Measurements from ENCODE around the gene HIRIP3. TPM values are rescaled to one million over a fixed set of nuclear protein-coding genes. Genes with fewer than 3 reads are reported as not detected.
"Not testable (repeated sequence)": the region's sequence is repeated elsewhere in the genome, so short reads cannot be mapped to it uniquely, and the experiment has no call there.

The HIRIP3 gene, protein sequence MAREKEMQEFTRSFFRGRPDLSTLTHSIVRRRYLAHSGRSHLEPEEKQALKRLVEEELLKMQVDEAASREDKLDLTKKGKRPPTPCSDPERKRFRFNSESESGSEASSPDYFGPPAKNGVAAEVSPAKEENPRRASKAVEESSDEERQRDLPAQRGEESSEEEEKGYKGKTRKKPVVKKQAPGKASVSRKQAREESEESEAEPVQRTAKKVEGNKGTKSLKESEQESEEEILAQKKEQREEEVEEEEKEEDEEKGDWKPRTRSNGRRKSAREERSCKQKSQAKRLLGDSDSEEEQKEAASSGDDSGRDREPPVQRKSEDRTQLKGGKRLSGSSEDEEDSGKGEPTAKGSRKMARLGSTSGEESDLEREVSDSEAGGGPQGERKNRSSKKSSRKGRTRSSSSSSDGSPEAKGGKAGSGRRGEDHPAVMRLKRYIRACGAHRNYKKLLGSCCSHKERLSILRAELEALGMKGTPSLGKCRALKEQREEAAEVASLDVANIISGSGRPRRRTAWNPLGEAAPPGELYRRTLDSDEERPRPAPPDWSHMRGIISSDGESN
- total RNA-seq = 10 to 100 TPM; 30.1 to 38.7 TPM

DNA sequence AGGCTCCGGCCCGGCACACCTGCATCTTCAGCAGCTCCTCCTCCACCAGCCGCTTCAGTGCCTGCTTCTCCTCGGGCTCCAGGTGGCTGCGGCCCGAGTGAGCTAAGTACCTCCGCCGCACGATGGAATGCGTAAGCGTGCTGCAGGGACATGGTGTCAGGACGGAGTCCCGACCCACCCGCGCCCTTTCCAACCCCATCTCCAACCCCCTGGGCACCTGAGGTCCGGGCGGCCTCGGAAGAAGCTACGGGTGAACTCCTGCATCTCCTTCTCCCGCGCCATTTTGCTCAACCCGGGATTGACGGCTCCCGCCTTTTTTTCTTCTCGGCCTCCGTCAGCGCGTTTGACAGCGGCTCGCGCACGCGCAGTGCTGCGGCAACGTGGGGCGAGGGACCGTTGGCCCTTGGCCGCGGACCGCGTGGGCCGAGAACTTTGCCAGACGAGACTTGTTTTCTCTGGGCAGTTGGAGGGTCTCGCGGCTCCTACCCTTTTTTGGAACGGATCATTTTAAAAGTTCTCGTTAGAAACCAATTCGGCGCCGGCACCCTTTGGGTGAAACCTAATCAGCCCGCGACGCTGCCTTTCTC, at the start of gene HIRIP3:
Gene HIRIP3 (minus strand): TSS at position 294 of the 587 bp plus-strand sequence. CDS start 12 bp downstream, at position 282.
- peak within 1 kb of the TSS; percentile 98 to 99 for H3K27ac Mint-ChIP-seq
- H3K36me3 Mint-ChIP-seq = peaks cover 17 to 27% of the 10 kb centered on the region in 2 donors
- DNase-seq (ENCODE audit: low spot score in 2 of 2) = peak; percentile 85 to 91
- H3K9me3 Mint-ChIP-seq = no peaks in the 10 kb centered on the region
- peak; percentile 65 to 69 for ATAC-seq

DNA sequence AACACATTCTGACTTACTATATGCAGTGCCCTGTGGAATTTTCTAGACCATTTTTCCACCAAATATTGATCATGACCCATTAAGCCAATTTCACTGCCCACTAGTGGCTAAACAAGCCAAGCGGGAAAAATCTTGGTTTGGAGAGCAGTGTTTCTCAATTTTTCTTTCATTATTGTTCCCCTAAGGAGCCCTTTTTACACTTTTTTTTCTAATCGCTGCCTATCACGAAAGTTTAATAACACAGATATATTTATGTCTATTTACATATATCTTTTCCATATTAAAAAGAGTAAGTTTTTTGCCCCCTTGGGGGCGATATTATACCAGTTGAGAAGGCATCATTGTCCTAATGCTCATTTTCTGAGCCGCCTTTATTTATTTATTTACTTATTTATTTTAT, 46.4 kb upstream of the HIRIP3 start:
- no peaks in the 10 kb centered on the region for H3K9me3 Mint-ChIP-seq
- ATAC-seq (no peak), DNase-seq (ENCODE audit: low spot score in 2 of 2) (no peak)
- no peaks in the 10 kb centered on the region for H3K36me3 Mint-ChIP-seq
- H3K27ac Mint-ChIP-seq = no peak overlapping the region

DNA sequence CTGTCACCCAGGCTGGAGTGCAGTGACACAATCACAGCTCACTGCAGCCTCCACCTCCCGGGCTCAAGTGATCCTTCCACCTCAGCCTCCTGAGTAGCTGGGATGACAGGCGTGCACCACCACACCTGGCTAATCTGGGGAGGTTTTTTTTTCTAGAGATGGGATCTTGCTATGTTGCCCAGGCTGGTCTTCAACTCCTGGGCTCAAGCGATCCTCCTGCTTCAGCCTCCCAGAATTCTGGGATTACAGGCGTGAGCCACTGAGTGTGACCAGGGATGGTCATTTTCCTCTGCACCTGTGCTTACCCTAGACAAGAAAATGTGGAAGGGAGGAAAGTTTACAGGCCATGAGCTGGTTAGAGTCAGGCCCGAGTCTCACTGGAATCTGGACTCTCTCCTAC, 45.3 kb upstream of the HIRIP3 start:
- ATAC-seq; H3K27ac Mint-ChIP-seq; H3K9me3 Mint-ChIP-seq; H3K36me3 Mint-ChIP-seq; DNase-seq (ENCODE audit: low spot score in 2 of 2): not testable (repeated sequence)

DNA sequence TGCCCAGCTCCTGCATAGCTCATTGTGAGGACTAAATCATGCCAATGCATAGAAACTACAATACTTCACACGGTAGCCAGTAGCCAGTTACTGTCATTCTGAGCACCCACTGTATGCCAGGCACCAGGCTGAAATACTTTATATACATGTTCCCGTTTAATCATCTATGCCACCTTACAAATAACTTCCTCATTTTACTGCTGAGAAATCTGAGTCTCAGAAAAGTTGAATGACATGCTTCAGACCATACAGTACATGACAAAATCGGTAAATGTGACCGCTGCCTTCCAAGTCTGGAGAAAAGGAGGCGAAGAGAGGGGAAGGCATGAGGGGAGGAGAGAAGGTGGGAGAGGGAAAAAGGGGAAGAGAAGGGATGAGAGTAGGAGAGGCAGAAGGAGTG, 44.8 kb upstream of the HIRIP3 start:
- no peak for ATAC-seq
- DNase-seq (ENCODE audit: low spot score in 2 of 2) = no peak
- Mint-ChIP-seq H3K9me3 (no peaks in the 10 kb centered on the region), H3K27ac (no peak overlapping the region), H3K36me3 (no peaks in the 10 kb centered on the region)

DNA sequence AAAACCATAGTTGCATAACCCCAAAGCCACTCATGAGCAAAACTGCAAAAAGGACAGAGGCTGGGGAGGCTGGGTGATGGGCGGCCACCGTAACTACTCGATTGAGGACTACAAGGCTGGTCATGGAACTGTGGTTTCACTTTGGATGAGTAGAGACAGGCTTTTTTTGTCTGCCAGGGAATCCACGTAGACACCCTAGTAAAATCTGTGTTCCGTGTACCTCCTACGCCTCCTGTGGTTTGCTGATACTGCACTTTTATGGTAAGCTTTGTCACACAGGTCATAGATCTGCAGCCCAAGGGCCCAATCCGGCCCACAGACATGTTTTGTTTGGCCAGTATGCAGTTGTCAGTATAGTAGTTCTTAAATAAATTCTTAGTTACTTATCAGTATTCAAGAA, 37.9 kb upstream of the HIRIP3 start:
- ATAC-seq = peak; percentile 39 to 50
- DNase-seq (ENCODE audit: low spot score in 2 of 2) = no peak
- Mint-ChIP-seq H3K27ac (no peak overlapping the region), H3K36me3 (no peaks in the 10 kb centered on the region), H3K9me3 (no peaks in the 10 kb centered on the region)

DNA sequence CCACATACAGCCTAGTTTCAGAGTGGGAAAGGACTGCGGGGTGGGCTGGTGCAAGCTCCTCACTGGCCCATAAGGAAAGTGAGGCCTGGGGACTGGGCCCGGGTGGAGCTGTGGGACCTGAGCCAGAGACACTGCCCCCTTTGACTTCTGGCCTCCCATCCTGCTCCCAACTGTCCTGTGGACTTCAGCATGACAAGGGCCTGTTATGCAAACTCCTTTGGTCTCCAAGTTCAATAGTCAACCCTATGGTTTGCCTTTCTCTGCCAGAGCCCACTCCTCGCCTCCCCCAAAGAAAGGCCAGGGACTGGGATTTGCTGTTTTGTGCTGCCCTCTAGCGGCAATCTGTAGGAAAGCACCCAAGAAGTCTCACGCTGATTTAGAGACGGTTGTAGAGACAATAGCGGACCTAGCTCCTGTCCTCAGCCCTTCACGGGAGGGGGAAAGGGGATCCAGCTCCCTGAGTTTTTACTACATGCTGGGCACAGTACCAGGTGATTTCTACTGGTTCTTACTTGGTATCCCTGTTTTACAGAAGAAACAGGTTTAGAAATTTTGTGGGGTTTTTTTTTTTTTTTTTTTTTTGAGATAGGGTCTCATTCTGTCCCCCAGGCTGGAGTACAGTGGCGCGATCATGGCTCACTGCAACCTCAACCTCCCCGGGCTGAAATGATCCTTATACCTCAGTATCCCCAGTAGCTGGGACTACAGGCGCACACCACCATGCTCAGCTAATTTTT, 36.8 kb upstream of the HIRIP3 start:
- no peak overlapping the region for H3K27ac Mint-ChIP-seq
- no peaks in the 10 kb centered on the region for H3K36me3 Mint-ChIP-seq
- DNase-seq (ENCODE audit: low spot score in 2 of 2) (peak in 1 of 2 donors; percentile 71), ATAC-seq (peak; percentile 63 to 69)
- no peaks in the 10 kb centered on the region for H3K9me3 Mint-ChIP-seq

DNA sequence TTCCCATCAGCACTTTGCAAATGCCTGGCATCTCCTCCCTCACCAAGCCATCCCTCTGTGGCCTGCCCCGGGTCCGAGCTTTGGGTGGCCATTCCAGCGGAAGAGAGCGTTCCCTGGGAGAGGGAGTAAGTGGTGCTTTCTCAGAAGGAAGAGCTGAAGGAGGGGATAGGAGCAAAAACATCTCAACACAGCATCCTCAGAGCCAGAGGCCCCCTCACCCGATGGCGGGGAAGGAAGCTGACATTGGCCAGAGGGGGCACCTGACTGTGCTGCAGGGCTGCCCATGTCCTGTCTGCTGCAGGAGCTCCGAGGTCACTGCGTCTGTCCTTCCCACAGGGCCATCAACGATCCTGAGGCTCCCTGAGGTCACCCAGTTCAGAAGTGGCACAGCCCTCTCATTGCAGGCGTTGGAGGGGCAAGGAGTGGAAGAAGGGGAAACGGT, 36.1 kb upstream of the HIRIP3 start:
- Mint-ChIP-seq H3K27ac (no peak overlapping the region), H3K9me3 (no peaks in the 10 kb centered on the region), H3K36me3 (no peaks in the 10 kb centered on the region)
- no peak for ATAC-seq
- no peak for DNase-seq (ENCODE audit: low spot score in 2 of 2)

DNA sequence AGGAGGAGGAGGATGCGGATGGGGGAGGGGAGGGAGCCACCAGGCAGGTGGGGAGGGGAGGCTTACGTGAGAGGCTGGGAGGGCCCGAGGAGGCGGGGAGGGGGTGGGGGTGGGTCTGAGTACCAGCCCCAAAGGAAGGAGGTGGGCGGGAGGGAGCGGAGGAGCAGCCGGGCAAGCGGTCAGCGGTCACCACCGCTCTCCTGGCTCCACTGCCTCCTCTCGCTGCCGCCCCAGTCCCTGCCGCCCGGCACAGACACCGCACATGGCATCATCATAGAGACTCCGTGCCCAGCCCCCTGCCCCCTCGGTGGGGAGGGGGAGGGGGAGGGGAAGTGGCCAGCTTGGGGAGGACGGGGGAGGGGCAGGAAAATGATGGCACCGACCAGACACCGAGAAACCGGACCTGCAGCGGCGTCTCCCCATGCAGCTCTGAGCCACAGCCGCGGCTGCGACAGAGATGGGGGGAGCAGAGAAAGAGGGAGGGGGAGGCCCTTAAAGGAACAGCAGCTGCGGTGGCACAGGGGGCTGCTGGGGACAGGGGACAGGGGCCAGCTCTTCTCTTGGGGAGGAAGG, 35.5 kb upstream of the HIRIP3 start, which contains the start of gene TLCD3B:
Gene TLCD3B (minus strand): TSS at position 431 of the 573 bp plus-strand sequence. CDS start 744 bp downstream, outside the sequence.
- Mint-ChIP-seq H3K36me3 (no peaks in the 10 kb centered on the region), H3K27ac (no peak within 1 kb of the TSS), H3K9me3 (no peaks in the 10 kb centered on the region)
- ATAC-seq (no peak), DNase-seq (ENCODE audit: low spot score in 2 of 2) (no peak)

DNA sequence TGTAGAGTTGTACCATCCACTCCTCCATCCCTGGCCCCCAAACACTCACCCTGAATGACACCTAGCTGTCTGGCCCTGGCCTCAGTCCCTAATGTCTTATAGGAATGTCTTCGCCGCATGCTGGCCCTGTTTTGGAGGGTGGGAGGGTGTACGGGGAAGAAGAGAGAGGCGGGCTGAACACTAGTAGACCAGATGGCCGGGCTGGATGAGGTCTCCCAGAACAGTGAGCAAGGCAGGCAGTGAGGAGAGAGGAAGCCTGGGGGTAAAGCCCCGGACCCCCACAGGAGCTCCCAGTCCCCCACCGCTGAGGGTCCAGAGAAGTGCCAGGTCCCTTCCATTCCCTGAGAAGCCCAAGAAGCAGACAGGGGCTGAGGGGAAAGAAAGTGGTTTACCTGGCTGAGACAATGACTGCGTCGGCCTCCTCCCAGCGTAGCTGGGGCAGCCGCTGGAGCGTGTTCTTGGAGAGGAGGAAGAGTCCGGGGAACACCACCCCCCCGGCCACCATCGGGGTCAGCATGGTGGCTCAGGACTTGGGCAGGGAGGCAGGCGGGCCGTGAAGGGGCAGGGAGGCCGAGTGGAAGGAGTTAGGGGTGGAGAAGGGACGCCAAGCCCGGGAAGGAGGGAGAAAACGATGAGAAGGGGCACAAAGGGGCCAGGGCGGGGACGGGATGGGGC, 34.7 kb upstream of the HIRIP3 start:
- Mint-ChIP-seq H3K36me3 (no peaks in the 10 kb centered on the region), H3K27ac (no peak overlapping the region), H3K9me3 (no peaks in the 10 kb centered on the region)
- no peak for ATAC-seq
- no peak for DNase-seq (ENCODE audit: low spot score in 2 of 2)

DNA sequence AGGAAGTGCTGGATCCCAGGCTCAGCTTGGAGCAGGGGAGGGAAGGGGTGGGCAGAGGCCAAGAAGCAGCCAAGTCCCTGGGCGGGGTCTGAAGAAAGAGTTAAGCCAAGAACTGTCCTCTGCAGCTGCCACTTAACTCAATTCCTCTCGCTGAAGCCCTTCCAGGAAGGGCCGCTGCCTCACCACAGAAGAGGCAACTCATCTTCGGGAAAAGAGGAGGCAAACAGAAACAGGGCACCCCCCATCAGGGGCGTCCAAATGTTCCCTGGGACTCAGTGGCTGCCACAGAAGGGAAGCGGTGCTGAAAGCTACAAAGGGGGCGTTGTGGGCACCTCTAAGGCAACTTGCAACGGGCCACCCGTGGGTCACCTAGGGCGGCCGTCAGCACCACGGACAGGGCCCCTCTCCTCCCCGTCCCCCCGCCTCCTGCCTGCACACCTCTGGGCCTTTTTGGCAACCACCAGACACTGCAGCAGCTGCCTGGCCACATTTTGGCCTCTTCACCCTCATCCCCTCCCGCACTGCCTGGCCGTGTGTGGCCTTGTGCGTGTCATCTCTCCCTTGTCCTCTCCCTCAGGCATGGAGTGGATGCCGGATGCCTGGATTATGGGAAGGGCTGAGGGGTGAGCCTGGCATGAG, 33.1 kb upstream of the HIRIP3 start:
- ATAC-seq = no peak
- no peak overlapping the region for H3K27ac Mint-ChIP-seq
- no peaks in the 10 kb centered on the region for H3K9me3 Mint-ChIP-seq
- DNase-seq (ENCODE audit: low spot score in 2 of 2) = no peak
- H3K36me3 Mint-ChIP-seq = no peaks in the 10 kb centered on the region

DNA sequence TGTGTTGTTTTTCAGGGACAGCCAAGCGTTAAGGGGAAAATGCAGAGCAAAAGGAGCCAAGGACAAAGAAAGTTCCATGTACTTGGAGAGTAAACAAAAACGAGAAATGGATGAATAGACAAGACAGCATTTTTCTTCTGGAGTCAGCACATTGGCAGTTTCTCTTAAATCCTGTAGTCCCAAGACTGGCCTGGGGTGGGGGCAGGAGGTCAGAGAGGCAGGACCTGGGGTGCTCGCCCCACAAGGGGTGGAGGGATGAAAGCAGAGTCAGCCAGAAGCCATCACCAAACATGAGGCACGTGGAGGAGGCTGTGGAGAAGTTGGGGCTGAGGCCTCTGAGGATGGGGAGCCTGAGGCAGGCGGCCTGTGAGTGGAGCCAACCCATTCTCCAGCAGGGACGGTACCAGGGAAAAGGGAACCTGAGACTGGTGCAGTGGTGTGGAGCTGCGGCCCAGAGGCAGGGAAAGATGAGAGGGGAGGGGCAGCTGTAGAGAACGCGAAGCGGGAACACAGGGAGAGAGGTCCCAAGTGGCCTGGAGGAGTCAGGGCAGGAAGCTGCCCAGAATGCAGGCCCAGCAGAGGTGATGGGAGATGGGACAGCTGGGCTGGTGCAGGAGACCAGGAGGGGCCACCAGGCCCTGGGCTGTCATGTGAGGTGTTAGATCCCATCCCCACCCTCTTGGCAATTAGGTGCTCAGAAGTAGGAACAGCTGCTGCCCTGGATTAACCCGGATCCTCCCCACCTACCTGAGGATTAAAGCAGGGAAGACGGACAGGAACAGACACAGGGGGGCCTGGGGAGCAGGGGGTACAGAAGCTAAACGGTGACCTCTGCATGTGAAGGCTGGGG, 32.4 kb upstream of the HIRIP3 start:
- Mint-ChIP-seq H3K9me3 (no peaks in the 10 kb centered on the region), H3K36me3 (no peaks in the 10 kb centered on the region), H3K27ac (no peak overlapping the region)
- ATAC-seq = no peak
- no peak for DNase-seq (ENCODE audit: low spot score in 2 of 2)

DNA sequence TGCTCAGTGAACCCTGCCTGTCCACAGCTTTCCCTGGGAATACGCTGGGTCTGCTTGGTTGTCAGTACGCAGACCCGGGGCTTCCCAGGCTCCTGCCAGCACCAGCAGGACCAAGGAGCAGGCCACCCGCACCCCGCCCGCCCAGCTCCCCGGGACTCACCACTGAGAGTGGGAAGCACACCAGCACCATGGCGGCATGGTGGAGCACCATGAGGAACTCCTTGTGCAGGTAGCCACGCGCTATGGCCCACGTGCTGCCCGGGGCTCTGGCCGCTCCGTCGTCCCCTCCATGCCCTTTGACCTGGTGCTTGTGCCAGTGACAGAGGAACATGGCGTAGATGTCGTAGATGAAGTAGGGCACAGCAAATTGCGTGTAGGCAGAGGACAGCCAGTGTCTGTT, 31.0 kb upstream of the HIRIP3 start:
- DNase-seq (ENCODE audit: low spot score in 2 of 2) (no peak), ATAC-seq (no peak)
- Mint-ChIP-seq H3K36me3 (no peaks in the 10 kb centered on the region), H3K9me3 (no peaks in the 10 kb centered on the region), H3K27ac (no peak overlapping the region)

DNA sequence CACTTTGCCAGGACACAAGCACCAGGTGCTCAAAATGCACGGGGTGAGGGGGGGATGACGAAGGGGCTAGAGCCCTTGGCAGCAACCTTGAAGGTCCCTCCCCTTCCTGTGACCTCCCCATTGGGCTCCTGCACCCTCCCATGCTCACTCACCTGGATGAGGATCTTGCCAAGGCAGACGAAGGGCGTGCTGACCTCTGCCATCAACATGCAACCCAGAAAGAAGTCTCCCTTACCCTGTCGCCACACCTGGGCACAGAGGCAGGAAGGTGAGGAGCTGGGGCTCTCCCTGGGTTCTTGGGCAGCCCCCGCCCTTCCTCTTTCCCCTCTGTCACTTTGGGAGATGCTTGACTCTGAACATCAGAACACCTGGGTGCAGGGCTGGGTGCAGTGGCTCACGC, 30.2 kb upstream of the HIRIP3 start:
- DNase-seq (ENCODE audit: low spot score in 2 of 2) = no peak
- Mint-ChIP-seq H3K27ac (no peak overlapping the region), H3K9me3 (no peaks in the 10 kb centered on the region), H3K36me3 (no peaks in the 10 kb centered on the region)
- no peak for ATAC-seq

DNA sequence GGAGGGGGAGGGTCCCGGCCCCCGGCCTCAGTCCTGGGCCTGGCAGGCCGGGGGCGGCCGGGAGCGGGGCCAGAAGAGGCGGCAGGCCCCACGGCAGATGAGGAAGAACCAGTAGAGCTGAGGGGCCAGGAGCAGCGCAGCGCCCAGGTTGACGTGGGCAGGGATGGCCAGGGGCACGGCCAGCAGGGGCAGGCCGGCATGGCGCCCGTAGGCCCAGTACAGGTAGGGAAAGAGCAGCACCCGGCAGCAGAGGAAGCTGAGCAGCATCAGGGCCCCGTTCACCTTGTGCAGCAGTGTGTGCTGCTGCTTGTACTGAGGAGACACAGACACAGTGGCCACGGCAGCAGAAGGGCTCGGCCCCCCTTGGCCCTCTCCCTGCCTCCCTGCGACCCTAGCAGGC, 29.7 kb upstream of the HIRIP3 start:
- Mint-ChIP-seq H3K9me3 (no peaks in the 10 kb centered on the region), H3K36me3 (no peaks in the 10 kb centered on the region), H3K27ac (no peak overlapping the region)
- no peak for ATAC-seq
- DNase-seq (ENCODE audit: low spot score in 2 of 2) = no peak

DNA sequence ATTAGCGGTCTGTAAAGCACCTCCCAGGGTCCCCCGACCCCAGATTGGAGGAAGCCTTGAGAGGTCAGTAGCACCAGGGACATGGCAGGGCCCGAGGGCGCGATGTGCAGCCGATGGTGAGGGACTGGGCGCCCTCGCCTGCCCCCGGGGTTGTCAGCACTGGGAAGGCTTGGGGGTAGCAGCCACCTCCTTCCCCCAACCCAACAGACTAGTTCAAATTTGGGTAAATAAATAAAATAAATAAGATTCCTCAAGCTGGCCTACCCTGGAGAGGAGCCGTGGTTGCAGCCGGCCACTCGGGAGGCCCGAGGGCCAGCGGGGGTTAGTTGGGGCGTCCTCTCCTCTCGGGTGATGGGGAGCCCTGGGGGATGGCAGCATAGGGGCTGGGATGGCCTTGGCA, 29.0 kb upstream of the HIRIP3 start:
- Mint-ChIP-seq H3K9me3 (no peaks in the 10 kb centered on the region), H3K36me3 (no peaks in the 10 kb centered on the region), H3K27ac (peak overlapping the region in 1 of 2 donors; percentile 80)
- ATAC-seq (no peak), DNase-seq (ENCODE audit: low spot score in 2 of 2) (no peak)

Data from activated naive CD4-positive, alpha-beta T cell treated with anti-CD3 and anti-CD28 coated beads, Interleukin-2, amount 50 U/mL, for 72 hours (primary cell).